C4-2B (cell line): ENCODE measurements around the gene AK5.

Experiments
- CTCF ChIP-seq: fragments of 450-650 bp; conservative IDR thresholded peaks from 2 replicates; pipeline ENCODE4 v1.5.1; 2017; ENCODE audit warnings: mild to moderate bottlenecking
- ZFX ChIP-seq: fragments of 450-650 bp; IDR thresholded peaks from 2 replicates; pipeline ENCODE4 v1.6.1; 2017

- TF ChIP-seq CTCF (no peak), ZFX (no peak)
Measured at GRCh38 chr1:77509898-77510297, 228.1 kb downstream of the AK5 start.
